ENCODE data around the gene PDPN. TPM values are rescaled to one million over a fixed set of nuclear protein-coding genes. Genes with fewer than 3 reads are reported as not detected.

Gene PDPN
- total RNA-seq, 1 donor from 2014 or later = 22.7 TPM

DNA sequence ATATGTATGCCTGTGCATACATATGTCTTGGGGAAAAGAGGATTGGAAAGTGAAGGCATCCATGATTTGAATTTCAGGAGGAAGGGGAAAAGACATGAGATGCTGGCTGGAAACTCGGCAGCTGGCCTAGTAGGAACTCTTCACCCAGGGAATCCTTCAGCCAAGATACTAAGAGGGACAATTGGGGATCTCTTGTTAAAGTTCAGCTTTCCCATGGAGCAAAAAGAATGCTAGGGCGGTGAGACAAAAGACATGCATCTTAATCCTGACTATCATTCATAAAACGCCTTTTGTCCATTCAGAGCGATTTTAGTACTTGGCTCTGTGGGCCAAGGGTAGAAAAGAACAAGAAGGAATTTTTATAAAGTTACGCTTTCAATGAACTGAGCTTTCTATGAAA is 20.5 kb downstream of the PDPN start:
- no peak for ATAC-seq
- intact Hi-C loops (cut with DNase I) = no loop called here
- DNase-seq (ENCODE audit: low spot score) = no peak

DNA sequence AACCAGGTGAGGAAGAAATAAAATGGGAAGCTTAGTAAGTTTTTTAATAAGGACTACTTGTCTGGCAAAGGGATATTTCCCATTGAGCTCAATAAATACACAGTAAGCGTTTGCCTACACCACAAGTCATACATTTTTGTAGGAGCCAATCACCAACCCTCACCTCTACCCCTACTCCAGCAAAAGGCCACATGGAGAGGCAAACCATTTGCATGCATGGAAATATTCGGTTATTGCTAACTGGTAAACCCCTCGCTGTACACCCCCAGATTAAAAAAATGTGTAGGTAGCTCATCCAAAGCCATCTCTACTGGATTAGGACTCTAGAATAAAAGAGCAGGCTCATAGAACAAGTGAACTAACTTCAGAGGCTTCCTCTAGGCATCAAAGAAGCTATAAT is 21.1 kb downstream of the PDPN start:
- no peak for DNase-seq (ENCODE audit: low spot score)
- intact Hi-C loops (cut with DNase I) = no loop called here
- no peak for ATAC-seq

DNA sequence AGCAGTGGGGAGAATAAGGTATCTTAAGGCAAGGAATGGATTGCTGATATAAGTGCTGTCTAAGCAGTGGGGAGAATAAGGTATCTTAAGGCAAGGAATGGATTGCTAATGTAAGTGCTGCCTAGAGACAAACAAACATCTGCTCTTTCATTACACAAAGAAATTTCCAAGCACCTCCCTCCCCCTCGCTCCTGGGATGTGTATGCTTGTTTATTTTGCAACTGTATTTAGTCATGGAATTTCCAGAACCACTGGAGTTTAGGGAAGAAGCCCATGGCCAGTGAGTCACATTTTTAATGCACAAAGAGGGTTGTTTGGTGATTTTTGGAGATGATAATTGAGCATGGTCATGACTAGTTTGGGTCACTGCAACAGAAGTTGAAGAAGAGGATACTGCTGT is 21.5 kb downstream of the PDPN start:
- peak; percentile 83 for ATAC-seq

DNA sequence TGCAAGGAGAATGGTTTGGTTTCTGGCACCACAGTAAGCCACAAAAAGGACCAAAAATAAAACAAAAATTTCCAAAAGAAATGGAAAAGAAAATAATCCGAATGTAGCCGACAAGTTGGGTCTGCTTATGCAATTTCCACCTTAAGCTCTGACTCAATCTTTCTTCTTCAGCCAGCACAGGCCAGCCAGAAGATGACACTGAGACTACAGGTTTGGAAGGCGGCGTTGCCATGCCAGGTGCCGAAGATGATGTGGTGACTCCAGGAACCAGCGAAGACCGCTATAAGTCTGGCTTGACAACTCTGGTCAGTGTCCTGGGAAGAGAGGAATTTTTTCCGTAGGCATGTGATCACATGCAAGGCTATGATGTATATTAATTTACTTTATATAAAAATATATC is 23.4 kb downstream of the PDPN start:
- no peak for DNase-seq (ENCODE audit: low spot score)

More for the DNA sequence above, 21.5 kb downstream of the PDPN start:
- DNase-seq (ENCODE audit: low spot score) = no peak
- intact Hi-C loops (cut with DNase I) = no loop called here

DNA sequence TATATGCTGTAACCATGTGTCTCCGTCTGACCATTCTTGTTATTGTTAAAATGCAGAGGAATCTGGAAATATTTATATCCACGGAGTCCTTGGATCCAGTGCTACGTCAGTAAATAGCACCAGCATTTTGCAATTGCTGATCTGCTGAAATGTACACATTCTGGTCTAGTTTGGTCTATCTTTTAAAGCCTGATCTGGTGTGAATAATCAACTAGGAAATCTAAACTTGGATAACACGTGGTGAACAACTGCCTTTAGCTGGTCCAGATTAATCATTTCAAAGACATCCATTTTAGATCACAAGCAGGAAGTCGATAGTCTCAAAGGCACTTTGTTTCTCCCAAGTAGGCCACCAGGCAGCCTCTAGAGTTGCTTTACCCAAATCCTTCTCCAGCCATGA is 32.6 kb downstream of the PDPN start:
- ATAC-seq (no peak), DNase-seq (ENCODE audit: low spot score) (no peak)
- intact Hi-C loops (cut with DNase I) = no loop called here

More for the DNA sequence above, 23.4 kb downstream of the PDPN start:
- intact Hi-C loops (cut with DNase I) = no loop called here
- no peak for ATAC-seq

DNA sequence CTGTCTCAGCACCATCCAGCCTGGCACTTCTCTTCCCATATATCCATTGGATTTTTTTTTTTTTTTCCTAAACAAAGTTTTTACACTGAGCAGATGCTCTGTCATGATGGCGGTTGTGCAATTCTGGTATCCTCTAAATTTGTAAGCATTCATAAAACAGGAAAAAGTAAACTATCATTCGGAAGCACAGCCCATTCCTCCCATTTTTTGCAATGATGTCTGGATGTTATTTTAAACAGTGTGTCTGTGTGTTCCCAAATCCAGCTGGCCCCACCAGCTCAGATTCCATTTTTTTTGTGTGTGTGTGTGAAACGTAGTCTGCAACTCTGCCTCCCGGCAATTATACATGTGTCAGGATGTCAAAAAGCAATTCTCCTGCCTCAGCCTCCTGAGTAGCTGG is 33.5 kb downstream of the PDPN start:
- no peak for DNase-seq (ENCODE audit: low spot score)

DNA sequence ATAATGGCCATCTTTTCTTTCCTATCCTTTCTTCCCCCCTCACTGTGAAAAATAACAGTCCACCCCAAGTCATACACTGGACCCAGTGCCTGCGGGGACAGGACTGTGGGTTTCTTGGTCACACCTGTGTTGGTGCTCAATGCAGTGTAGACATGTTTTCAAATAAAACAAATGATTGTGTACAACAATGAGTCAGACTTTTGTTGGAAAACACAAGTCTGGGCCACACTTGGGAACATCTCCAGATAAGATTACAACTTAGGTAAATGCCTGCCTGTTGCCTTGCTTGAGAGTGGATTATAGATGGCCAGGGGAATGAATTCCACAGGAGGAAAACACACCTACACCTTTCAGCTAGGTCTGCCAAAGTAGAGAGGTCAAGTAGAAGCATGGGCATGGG is 34.1 kb downstream of the PDPN start:
- ATAC-seq = no peak
- intact Hi-C loops (cut with DNase I) = no loop called here
- no peak for DNase-seq (ENCODE audit: low spot score)

More for the DNA sequence above, 33.5 kb downstream of the PDPN start:
- ATAC-seq = no peak
- intact Hi-C loops (cut with DNase I) = no loop called here

DNA sequence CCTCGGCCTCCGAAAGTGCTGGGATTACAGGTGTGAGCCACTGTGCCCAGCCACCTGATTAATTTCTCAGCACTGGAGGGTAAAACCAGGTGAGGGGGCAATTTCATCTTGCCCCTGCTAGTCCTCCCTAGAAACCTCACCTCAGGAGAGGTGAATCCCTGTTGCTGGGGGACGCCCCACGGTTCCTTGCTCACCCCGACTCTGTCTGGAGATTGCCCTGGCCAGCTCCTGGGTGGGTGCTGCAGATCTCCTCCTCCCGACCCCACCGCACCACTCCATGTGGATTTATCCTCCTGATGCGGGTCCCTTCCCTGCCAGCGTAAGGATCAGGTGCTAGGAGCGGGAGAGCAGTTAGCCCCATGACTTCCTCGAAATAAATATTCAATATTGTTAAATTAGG is 34.9 kb downstream of the PDPN start:
- intact Hi-C loops (cut with DNase I) = no loop called here
- DNase-seq (ENCODE audit: low spot score) = no peak
- ATAC-seq = no peak

DNA sequence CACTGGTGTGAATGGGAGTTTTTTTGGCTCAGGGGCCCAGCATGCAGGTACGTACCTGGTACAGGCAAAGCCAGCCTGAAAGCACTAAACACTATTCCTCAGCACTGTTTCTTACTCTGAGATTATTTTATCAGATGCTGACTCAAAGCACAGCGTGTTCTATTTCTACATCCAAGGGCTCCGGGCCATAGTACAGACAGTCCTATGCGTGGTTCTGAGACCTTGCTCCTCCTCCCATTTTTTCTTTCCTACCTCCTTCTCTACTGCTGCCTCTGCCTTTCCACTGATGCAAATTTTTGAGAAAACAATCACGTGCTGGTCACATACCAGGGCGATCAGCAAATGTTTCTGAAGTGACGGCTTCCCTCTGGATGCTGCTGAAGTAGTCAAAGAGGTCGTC is 36.3 kb downstream of the PDPN start:
- peak; percentile 72 for ATAC-seq
- intact Hi-C loops (cut with DNase I) = no loop called here
- DNase-seq (ENCODE audit: low spot score) = no peak

DNA sequence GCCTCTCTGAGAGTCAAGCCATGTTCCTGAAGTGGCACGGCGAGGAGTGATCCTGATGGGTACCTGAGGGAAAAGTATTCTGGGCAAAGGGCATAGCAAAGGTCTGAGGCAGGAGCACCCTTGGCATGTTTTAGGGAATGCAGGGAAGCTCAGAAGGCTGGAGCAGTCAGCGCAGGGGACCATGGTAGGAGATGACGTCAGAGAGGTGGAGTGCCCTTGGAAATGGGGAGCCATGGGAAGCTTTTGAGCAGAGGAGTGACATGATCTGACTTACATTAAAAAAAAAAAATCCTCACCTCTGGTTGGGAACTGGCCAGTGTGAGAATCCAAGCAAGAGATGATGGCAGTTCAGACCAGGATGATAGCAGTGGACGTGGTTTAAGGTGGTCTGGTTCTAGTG is 37.2 kb downstream of the PDPN start:
- DNase-seq (ENCODE audit: low spot score) (no peak), ATAC-seq (no peak)
- intact Hi-C loops (cut with DNase I) = no loop called here

DNA sequence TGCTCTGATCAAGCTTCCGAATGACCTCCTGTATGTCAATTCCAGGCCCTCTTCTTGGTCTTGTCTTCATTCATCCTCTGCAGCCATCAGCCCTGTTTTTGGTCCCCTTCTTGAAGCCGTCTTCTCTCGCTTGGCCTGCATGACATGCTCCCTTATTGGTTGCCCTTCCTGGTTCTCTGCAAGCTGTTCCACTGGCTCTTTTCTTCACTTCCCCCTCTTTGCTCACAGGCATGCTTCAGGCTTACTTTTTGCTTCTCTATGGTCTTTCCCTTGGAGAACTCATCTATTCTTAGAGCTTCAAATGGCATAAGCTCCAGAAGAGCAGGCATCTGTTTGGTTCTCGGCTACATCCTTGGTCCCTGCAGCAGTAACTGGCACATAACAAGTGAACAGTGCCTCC is 38.8 kb downstream of the PDPN start:
- intact Hi-C loops (cut with DNase I) = no loop called here

DNA sequence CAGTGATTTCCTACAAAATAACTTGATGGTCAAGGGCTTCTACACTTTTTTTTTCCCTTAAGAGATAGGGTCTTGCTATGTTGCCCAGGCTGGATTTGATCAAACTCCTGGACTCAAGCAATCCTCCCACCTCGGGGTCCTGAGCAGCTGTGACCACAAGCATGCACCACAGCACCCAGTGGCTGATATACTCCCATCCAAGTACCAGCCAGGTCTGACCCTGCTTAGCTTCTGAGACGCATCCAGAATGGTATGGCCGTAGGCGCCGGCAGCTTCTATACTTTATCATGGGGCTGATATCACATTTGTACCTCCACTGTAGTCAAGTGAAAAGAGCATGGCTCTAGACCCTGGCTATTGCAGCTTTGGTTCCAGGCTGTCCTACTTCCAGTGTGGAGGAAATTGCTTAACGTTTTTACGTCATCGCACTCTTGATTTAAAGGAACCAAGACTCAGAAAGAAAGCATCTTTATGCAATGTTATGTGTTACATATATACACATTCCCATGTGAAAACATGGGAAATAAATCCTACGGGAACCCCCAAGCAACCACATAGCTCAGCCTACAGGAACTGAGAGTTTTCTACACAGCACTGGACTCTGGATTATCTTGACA is 39.5 kb downstream of the PDPN start:
- peak; percentile 24 for ATAC-seq
- intact Hi-C loops (cut with DNase I) = no loop called here
- peak; percentile 19 for DNase-seq (ENCODE audit: low spot score)

More for the DNA sequence above, 38.8 kb downstream of the PDPN start:
- ATAC-seq (no peak), DNase-seq (ENCODE audit: low spot score) (no peak)

DNA sequence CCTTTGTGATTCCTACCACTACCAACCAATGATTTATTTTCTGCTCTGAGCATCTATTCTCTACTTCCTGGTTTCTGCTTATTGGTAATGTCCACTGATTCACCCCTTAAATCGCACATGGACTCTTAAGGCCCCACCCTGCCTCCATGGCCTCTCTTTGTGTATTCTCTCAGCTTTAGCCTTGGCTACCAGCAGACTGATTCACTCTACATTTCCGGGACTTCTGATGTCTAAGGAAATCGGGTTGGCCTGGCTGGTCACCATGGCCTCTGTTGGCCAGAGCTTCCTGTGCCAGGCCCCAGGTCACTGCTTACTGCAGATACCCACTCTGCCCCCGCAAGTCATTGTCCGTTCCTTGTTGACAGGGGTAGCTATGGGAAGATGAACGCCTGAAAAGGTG is 40.9 kb downstream of the PDPN start:
- intact Hi-C loops (cut with DNase I) = no loop called here
- ATAC-seq = no peak

DNA sequence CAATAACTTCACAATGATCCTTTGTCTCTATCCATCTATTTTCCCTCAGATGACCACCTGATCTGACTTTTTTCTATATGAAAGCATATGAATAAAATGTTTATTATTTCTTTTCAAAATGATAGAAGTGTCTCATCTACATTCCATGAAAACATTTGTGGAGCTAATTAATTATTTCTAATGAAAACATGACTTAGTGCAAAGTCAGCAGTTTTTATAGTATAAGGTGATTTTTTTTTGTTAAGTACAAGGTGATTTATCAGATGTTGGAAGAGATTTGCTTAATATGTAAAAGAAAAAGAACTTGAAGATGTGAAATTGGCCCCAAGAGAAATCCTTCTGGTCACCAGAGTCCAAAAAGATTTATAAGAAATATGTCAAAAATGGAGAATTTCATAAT is 43.5 kb downstream of the PDPN start:
- intact Hi-C loops (cut with DNase I) = no loop called here
- DNase-seq (ENCODE audit: low spot score) (no peak), ATAC-seq (no peak)

More for the DNA sequence above, 40.9 kb downstream of the PDPN start:
- DNase-seq (ENCODE audit: low spot score) = peak; percentile 9

DNA sequence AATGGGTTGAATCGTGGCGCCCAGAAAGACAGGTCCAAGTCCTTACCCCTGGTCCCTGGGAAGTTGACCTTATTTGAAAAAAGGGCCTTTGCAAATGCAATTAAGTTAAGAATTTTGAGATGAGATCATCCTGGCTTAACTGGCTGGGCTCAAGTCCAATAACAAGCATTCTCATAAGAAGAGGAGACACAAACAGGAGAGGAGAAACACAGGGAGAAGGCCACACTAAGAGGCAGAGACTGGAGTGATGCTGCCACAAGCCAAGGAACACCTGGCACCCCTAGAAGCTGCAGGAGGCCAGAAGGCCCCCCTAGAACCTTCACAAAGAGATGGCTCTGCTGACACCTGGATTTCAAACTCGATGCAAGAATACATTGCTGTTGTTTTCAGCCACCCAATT is 44.6 kb downstream of the PDPN start:
- intact Hi-C loops (cut with DNase I) = no loop called here
- no peak for DNase-seq (ENCODE audit: low spot score)

DNA sequence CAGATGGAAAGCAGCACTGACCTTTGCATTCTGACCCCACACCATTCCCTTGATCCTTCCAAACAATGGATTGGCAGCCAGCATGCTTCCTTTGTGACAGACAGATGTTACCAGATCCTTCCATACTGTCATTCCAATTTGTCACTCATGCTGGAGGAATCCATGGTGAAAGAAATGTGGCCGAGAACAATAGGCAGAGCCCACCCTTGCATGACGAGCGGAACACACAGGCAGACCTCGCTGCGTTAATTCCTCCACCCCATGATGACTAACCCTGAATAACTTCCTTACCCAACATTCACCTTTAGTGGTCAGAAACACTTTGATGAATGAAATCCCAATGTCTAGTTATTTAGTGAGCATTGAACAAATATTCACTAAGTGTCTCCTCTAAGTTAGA is 45.1 kb downstream of the PDPN start:
- DNase-seq (ENCODE audit: low spot score) (no peak), ATAC-seq (no peak)
- intact Hi-C loops (cut with DNase I) = no loop called here

More for the DNA sequence above, 44.6 kb downstream of the PDPN start:
- no peak for ATAC-seq

DNA sequence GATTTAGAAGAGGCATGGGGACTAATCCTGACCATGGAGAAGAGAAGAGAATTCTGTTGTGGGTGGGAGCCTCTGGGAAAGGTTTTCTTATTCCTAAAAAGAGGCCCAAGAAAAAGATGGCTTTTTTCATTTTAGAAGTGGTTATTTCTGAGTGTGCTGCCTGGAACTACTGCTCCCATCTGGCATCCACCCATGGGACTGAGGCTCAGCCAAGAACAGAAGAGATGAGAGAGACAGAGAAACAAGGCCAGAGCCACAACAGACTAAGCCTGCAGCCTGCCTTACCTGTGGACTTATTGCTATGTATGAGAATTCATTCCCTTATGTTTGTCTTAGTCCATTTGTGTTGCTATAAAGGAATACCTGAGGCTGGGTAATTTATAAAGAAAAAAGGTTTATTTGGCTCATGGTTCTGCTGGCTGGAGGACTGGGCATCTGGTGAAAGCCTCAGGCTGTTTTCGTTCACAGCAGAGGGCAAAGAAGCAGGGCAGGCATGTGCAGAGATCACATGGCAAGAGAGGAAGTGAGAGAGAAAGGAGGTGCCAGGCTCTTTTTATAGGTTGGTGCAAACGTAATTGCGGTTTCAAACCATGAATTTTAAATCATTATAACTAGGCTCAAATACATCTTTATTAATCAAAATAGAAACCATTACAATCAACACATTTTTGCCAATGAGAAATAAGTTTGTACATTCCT is 58.8 kb downstream of the PDPN start:
- DNase-seq (ENCODE audit: low spot score) = no peak
- ATAC-seq = peak; percentile 44
- intact Hi-C loops (cut with DNase I) = no loop called here

DNA sequence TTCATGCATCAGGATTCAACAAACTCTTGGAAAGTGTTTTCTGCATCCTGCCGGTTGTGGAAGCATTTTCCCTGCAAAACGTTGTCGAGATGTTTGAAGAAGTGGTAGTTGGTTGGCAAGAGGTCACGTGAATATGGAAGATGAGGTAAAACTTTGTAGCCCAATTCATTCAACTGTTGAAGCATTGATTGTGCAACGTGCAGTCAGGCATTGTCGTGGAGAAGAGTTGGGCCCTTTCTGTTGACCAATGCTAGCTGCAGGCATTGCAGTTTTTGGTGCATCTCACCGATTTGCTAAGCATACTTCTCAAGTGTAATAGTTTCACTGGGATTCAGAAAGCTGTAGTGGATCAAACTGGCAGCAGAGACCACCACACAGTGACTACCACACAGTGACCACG is 59.4 kb downstream of the PDPN start:
- DNase-seq (ENCODE audit: low spot score) (no peak), ATAC-seq (no peak)
- intact Hi-C loops (cut with DNase I) = no loop called here

DNA sequence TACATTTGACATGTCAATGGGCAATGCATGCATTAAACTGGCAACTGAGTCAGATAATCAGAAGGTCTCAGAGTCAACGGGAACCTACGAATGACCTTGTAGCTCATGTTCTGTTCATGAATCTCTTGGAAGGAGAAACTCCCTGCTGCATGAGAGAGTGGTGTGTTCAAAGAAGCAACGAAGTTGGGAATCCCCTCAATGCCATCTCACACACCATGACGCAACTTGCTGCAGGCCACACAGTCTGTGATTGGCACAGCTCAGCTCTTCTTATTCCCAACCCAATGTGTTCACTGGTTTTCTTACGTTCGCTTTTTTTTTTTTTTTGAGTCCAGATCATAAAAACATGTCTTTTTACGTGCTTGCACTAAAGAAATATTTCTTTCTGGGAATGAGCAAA is 62.9 kb downstream of the PDPN start:
- ATAC-seq (no peak), DNase-seq (ENCODE audit: low spot score) (no peak)
- intact Hi-C loops (cut with DNase I) = no loop called here

DNA sequence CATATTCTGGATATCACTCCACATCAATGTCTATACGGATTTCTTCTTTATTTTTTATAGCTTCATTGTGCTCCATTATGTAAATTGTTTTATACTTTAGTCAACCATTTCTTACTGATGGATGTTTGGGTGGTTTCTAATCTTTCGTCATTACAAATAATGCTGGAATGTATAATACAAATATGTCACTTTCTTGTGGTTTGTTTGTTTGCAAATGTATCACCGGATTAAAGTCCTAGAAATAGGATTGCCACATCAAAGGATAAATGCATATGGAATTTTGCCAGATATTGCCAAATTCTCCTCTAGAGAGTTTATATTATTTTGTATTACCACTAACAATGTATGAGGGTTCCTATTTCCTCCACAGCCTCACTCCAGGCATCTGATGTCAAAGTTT is 67.6 kb downstream of the PDPN start:
- ATAC-seq = no peak
- DNase-seq (ENCODE audit: low spot score) = no peak
- intact Hi-C loops (cut with DNase I) = no loop called here

DNA sequence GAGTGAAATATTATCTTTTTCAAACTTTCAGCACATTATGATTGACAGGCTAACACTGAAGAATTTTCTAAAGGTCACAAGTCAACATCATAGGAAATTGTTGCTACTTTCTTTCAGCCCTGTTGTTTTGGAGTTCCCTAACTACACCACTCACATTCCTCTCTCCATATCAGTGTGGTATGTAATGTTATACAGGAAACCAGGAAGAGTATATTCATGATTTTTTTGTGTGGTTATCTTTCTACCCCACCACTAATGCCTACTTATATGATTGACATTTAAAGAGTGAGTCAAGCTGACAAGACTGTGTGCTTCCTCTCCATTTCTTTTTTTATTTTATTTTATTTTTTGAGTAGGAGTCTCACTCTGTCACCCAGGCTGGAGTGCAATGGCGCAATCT is 68.6 kb downstream of the PDPN start:
- DNase-seq (ENCODE audit: low spot score) = no peak
- intact Hi-C loops (cut with DNase I) = no loop called here
- no peak for ATAC-seq

Data from sciatic nerve (tissue), 2 donors.